PFSK-1 (cell line): ENCODE measurements around the gene NFIC.

Experiments
- FOXP2 ChIP-seq: optimal IDR thresholded peaks from 2 replicates; pipeline ENCODE3; 2011; ENCODE audit warnings: borderline replicate concordance, control low read depth, inconsistent platforms; ENCODE audit not compliant: insufficient read depth; ENCODE audit errors: extremely low read length, extremely low read depth
- SIN3A ChIP-seq: IDR thresholded peaks from 2 replicates; pipeline ENCODE4 v1.6.1; 2012; ENCODE audit warnings: mild to moderate bottlenecking, low read length, moderate library complexity, borderline replicate concordance; ENCODE audit not compliant: insufficient read depth
- TAF1 ChIP-seq: IDR thresholded peaks from 2 replicates; pipeline ENCODE4 v1.6.1; 2012; ENCODE audit warnings: low read length, control low read depth, borderline replicate concordance; ENCODE audit not compliant: insufficient read depth
- TF ChIP-seq, protein P1 (sequence below), 2 experiments: IDR thresholded peaks; 2 replicates each; pipeline versions ENCODE4 v1.6.1 to v1.8.0; 2011 to 2012; ENCODE audit warnings: low read depth in 2 of 2, low read length in 2 of 2, control low read depth in 1 of 2, inconsistent platforms in 1 of 2, mild to moderate bottlenecking in 1 of 2, moderate library complexity in 1 of 2; ENCODE audit not compliant: insufficient read depth in 1 of 2

DNA sequence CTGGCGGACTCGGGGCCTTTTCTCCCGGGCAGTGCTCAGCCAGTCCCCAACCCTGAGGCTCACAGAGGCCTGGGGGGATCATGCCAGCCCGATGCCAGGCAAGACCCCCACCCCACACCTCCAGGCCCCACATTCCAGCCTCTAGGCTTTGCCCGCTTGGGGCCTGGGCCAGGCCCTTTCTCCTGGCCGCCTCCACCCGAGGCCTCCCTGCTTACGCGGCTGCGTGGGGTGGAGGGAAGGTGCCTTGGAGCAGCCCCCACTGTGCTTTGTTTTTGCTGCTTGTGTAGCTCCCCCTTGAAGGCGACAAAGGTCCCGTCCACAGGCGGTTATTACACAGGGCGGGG is 75.6 kb downstream of the NFIC start:
- TF ChIP-seq TAF1 (no peak), FOXP2 (no peak), SIN3A (no peak)
- TF ChIP-seq, protein P1, sequence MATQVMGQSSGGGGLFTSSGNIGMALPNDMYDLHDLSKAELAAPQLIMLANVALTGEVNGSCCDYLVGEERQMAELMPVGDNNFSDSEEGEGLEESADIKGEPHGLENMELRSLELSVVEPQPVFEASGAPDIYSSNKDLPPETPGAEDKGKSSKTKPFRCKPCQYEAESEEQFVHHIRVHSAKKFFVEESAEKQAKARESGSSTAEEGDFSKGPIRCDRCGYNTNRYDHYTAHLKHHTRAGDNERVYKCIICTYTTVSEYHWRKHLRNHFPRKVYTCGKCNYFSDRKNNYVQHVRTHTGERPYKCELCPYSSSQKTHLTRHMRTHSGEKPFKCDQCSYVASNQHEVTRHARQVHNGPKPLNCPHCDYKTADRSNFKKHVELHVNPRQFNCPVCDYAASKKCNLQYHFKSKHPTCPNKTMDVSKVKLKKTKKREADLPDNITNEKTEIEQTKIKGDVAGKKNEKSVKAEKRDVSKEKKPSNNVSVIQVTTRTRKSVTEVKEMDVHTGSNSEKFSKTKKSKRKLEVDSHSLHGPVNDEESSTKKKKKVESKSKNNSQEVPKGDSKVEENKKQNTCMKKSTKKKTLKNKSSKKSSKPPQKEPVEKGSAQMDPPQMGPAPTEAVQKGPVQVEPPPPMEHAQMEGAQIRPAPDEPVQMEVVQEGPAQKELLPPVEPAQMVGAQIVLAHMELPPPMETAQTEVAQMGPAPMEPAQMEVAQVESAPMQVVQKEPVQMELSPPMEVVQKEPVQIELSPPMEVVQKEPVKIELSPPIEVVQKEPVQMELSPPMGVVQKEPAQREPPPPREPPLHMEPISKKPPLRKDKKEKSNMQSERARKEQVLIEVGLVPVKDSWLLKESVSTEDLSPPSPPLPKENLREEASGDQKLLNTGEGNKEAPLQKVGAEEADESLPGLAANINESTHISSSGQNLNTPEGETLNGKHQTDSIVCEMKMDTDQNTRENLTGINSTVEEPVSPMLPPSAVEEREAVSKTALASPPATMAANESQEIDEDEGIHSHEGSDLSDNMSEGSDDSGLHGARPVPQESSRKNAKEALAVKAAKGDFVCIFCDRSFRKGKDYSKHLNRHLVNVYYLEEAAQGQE (IDR thresholded peaks at IDR 0.05; ENCODE audit: insufficient read depth in 1 of 2, low read depth in 2 of 2, low read length in 2 of 2), result peak in 1 of 2 experiments; percentile 12; a peak in 1 of 4 replicates
